ENCODE data around the gene TOMM7.
"Not testable (repeated sequence)": the region's sequence is repeated elsewhere in the genome, so short reads cannot be mapped to it uniquely, and the experiment has no call there.

The TOMM7 gene

GRCh38 chr7:22821702-22822485 is 755 bp downstream of the TOMM7 start:
- DNase-seq (ENCODE audit: low spot score) = peak; percentile 10

GRCh38 chr7:22819476-22819875 is 3.2 kb downstream of the TOMM7 start:
- no peak for DNase-seq (ENCODE audit: low spot score)

GRCh38 chr7:22814261-22815208 is 8.1 kb downstream of the TOMM7 start:
- no peak for DNase-seq (ENCODE audit: low spot score)

DNA sequence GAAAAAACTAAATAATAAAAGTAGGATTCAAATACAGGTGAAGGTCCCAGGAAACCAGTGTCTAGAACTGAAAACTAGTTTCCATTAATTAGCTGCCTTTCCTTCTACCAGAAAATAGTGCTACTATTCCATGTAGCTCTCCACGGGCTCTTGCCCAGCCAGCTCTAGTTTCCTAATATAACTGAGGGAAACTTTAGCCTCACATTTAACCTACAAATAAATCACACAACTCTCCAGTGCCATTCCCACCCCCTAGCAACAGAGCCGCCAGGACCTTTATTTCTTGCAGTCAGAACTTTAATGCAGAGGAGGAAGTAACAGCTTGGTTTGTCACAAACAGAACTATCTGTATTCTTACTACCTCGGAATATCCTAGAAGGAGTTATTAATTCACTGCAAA is 10.3 kb downstream of the TOMM7 start:
- DNase-seq (ENCODE audit: low spot score) = no peak

GRCh38 chr7:22811746-22812280 is 10.8 kb downstream of the TOMM7 start:
- no peak for DNase-seq (ENCODE audit: low spot score)

DNA sequence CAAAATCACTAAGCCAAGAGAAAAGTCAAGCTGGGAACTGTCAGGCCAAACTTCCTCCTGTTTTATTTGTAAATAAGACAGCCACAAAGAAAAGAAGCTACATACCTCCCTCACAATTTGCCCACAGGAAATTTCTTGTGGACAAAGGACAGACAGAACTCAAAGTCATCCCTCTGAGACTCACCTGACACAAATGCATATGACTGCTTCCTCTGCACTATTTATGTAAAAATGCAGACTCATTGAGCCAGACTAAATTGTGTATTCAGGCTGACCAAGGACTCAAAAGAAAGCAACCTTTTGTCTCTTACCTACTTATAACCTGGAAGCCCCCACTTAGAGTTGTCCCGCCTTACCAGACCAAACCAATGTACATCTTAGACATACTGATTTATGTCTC is 11.8 kb downstream of the TOMM7 start:
- DNase-seq (ENCODE audit: low spot score) = no peak

DNA sequence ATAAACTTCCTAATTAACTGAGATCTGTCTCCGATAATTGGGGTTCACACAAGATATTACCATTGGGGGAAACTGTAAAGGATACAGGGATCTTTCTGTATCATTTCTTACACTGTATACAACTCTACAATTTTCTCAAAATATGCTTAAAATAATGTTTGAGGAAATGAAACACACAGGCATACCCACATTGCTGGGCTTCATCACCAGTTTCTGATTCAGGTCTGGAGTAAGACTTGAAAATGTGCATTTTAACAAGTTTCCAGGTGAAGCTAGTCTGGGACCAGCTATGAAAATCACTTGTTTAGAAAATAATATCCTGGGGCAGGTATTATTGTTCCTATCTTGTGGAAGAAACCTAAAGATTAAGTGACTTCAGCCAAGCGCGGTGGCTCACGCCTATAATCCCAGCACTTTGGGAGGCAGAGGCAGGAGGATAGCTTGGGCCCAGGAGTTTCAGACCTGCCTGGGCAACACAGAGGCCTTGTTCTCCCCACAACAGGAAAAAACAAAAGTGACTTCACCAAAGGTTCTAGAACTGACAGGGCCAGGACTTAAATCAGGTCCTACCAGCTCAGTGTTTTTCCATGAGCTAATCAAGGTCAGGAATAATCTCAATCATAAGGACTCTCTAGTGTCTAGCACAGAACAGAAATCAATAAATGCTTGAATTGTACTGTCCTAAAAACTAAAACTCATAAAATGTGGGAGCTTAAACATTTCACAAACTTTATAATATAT is 12.6 kb downstream of the TOMM7 start:
- DNase-seq (ENCODE audit: low spot score) = no peak

DNA sequence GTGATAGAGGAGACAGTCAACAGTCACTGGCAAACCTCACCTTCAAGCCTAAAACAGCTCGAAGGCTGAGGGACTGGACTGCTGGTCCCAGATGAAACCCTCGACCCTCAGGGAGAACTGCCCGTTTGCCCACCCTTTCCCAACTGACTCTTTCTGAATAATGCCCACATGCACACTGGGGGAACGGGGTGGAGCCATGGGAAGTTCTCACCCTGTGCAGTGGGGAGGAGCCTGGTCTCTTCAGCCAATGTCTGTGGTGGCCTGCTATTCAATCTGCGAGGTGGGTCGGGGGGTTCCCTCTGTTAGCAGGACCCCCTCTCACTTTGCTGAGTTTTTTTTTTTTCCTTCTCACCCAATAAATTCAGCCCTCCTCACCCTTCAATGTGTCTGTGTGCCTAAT is 14.5 kb downstream of the TOMM7 start:
- no peak for DNase-seq (ENCODE audit: low spot score)

GRCh38 chr7:22806752-22807151 is 15.9 kb downstream of the TOMM7 start:
- DNase-seq (ENCODE audit: low spot score) = no peak

- no peak for DNase-seq (ENCODE audit: low spot score)
Observed at GRCh38 chr7:22805227-22805626, 17.4 kb downstream of the TOMM7 start.

DNA sequence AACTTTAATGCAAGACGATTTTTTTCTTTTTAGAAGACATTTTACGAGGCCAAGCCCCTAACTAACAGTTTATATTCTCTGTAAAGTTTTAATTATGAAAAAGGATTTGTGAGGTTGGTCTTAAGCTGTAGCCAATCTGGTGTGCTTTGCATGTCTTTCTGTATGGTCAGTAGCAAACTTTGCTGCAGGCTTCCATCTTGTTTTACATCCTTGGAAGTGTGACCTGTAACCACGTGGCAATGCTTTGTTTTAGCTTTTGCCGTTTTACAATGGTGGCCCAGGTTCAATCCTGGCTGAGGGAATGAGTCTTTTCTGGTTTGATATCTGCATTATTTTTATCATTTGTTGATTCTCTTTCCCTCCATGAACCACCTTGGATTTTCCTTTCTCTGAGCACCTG is 19.8 kb downstream of the TOMM7 start:
- not testable (repeated sequence) for DNase-seq (ENCODE audit: low spot score)

DNA sequence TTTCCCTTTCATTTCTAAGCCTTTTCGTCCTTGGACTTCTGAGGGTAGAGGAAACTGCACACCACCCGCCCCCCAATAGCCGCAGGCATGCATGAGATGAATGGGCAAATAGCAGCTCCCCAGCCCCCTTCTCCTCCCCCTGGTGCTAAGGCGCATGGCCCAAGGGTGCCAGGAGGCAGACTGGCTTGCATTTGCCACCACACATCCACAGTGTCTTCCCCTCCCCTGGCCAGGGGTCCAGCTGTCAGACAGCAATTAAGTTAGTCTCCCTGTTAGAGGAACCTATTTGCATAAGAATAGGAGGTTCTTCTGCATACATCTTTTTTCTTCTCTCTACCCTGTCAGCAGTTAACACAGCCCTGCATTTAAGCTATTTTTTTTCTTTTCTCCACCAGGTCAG is 20.2 kb downstream of the TOMM7 start:
- DNase-seq (ENCODE audit: low spot score) = no peak

DNA sequence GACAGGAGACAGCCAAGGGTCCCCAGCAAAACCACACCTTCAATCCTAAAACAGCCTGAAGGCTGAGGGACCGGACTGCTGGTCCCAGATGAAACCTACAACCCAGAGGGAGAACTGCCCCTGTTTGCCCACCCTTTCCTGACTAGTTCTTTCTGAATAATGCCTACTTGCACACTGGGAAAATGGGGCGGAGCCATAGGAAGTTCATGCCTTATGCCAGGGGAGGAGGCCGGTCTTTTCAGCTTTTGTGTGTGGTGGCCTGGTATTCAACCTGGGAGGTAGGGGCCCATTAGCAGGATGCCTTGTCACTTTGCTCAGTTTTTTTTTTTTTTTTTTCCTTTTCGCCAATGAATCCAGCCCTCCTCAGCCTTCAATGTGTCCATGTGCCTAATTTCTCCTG is 20.7 kb downstream of the TOMM7 start:
- no peak for DNase-seq (ENCODE audit: low spot score)

DNA sequence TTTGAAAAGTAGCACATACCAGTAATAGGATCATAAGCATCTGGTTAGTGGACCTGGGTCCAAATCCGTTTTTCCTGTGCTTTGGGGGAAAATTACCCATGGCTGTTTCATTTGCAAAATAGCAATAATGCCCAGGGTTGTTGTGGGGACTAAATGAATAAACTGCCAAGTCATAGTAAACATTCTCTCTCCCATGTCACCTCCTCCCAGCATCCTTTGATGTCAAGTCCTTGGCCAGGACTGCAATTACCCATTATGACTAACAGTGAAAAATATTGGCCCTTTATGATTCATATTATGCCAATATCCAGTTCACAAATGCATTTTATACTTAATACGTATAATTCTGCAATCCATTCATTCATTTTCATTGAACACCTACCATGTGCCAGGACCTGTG is 23.0 kb downstream of the TOMM7 start:
- DNase-seq (ENCODE audit: low spot score) = no peak

GRCh38 chr7:22793593-22794462 is 28.8 kb downstream of the TOMM7 start:
- DNase-seq (ENCODE audit: low spot score) = no peak

DNA sequence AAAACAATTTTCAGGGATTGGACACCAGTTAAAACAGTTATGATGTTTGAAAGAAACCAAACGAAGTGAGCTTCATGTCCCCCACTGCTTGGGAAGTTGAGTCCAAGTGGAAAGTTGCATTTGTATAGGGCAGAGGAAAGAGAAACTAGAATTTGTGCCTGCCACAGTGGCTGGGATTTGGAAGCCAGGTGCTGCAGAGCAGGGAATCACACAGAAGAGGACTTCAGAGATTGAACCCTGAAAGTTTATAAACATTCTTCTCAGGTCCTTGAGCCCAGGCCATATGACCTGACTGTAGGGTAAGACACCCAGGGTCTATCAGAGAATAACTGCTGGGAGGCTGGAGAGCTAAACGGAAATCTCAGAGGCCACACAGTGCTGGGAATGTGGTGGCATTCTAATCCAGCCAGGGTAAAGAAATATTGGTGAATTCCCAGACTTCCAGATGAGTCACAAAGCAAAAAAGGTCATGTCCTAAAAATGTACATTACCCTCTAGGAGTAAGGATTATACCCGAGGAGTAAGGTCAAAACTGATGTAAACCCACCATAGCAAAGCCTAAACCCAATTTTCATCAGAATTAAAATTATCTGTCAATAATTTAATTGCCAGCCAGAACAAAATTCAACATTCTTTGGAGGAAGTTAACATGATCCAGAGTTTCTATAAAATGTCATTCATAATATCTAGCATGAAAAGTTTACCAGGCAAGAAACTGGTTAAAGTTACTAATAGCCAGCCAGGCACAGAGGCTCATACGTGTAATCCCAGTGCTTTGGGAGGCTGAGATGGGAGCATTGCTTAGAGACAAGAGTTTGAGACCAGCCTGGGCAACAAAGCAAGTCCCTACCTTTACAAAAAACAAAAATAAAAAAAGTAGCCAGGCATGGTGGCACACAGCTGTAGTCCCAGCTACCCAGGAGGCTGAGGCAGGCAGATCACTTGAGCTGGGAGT is 31.2 kb downstream of the TOMM7 start:
- DNase-seq (ENCODE audit: low spot score) = no peak

GRCh38 chr7:22790640-22791039 is 32.0 kb downstream of the TOMM7 start:
- DNase-seq (ENCODE audit: low spot score) = not testable (repeated sequence)

- DNase-seq (ENCODE audit: low spot score) = no peak
Observed at GRCh38 chr7:22787951-22788350, 34.7 kb downstream of the TOMM7 start.

DNA sequence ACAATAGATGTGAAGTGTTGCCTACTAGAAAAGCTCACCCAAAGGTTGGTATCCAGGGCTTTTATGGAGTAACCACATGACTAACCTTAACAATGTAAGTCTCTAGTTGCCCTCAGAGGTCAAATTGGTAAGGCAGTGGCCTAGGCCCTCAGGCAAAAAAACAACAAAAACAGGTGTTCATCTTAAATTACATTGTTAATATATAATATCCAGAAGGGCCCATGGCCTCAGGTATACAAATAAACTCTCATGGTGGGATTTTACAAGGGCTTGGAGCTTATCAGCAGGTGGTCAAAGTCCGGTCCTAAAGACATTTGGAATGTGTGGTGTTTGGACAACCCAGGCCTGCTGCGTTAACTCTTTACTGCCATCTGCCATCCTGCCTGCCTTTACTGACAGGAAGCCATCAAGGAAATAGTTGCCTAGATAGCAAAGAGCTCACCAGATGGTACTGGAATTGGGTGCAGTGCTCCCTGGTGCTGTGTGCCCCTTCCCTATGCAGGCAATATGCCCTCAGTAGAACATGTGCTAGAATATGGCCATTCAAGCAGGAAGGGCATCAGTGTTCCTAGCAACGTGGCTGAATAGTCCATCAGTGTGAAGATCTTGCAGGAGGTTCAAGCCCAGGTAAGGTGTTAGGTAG is 36.2 kb downstream of the TOMM7 start:
- DNase-seq (ENCODE audit: low spot score) = no peak

- DNase-seq (ENCODE audit: low spot score) = no peak
Observed at GRCh38 chr7:22784346-22784745, 38.3 kb downstream of the TOMM7 start.
